Activated B cell treated with CpG ODN at 0.5 μM for 24 hours (primary cell): ENCODE results near the gene TNP2. TPM values are rescaled to one million over a fixed set of nuclear protein-coding genes. Genes with fewer than 3 reads are reported as not detected.

Experiments used
- total RNA-seq: library from RNA; stranded (reverse); gene quantifications from 2 replicates; pipeline ENCODE4 v1.2.3, GENCODE V29; 2022

The TNP2 gene
- total RNA-seq, 1 donor from 2014 or later: not detected

Other genes with a start within 250 kb of the TNP2 start
- 68.6 and 76.2 TPM in 2 replicates for gene SOCS1, start 13.1 kb downstream of the TNP2 start, total RNA-seq
- not detected in 2 replicates for gene PRM3, start 4.3 kb upstream of the TNP2 start, total RNA-seq
- gene PRM2, start 7.2 kb upstream of the TNP2 start, total RNA-seq: not detected in 2 replicates
- gene PRM1, start 12.0 kb upstream of the TNP2 start, total RNA-seq: not detected in 2 replicates
- gene RMI2, start 76.1 kb upstream of the TNP2 start, total RNA-seq: 8.1 TPM in 2 replicates